Natural killer cell treated with Interleukin-12 subunit alpha and Interleukin-12 subunit beta and Interleukin-15 and Interleukin-18, amount 100 ng/mL, for 72 hours (primary cell): ENCODE measurements around the gene CD58. TPM values are rescaled to one million over a fixed set of nuclear protein-coding genes. Genes with fewer than 3 reads are reported as not detected.
A peak's percentile ranks its signal among the peaks of the same experiment; 100 is the strongest.

ENCODE experiments used
- ATAC-seq, 2 donors: fragments of 150-1000 bp; cut with Tn5 transposase in 1 of 2; sonication (Bioruptor Pico), chemical (Tn5 transposase) in 1 of 2; 2 replicates each; pipeline ENCODE4 v1.10.0; 2021
- DNase-seq: peaks from one replicate; pipeline ENCODE4 v3.0.0; 2022; ENCODE audit warnings: low spot score
- H3K27ac Mint-ChIP-seq, 2 donors: 1 replicate in 1 of 2; 2 replicates in 1 of 2; pipeline ENCODE4 v1.8.0; 2022; ENCODE audit warnings: mixed read lengths in 2 of 2, mild to moderate bottlenecking in 1 of 2, moderate library complexity in 1 of 2
- H3K27me3 Mint-ChIP-seq, 2 donors: 1 replicate in 1 of 2; 2 replicates in 1 of 2; pipeline ENCODE4 v1.8.0; 2022; ENCODE audit warnings: mixed read lengths in 2 of 2
- H3K36me3 Mint-ChIP-seq: one replicate; pipeline ENCODE4 v1.8.0; 2022; ENCODE audit warnings: mixed read lengths
- H3K4me1 Mint-ChIP-seq, 2 donors: 1 replicate in 1 of 2; 2 replicates in 1 of 2; pipeline ENCODE4 v1.8.0; 2022; ENCODE audit warnings: low read depth in 2 of 2, mixed read lengths in 2 of 2, mild to moderate bottlenecking in 1 of 2
- H3K4me3 Mint-ChIP-seq: one replicate; pipeline ENCODE4 v1.8.0; 2022; ENCODE audit warnings: mixed read lengths
- H3K9me3 Mint-ChIP-seq: 2 replicates; pipeline ENCODE4 v1.8.0; 2022; ENCODE audit warnings: mixed read lengths
- total RNA-seq, 2 donors: library from RNA; stranded (reverse); gene quantifications; one replicate each; pipeline ENCODE4 v1.2.3, GENCODE V29; 2022

Gene CD58
- total RNA-seq, 2 donors from 2014 or later = 40.1 to 52.7 TPM

GRCh38 chr1:116558140-116558549 lies 12.7 kb downstream of the CD58 start:
- H3K27me3 Mint-ChIP-seq = no peaks in the 10 kb centered on the region
- H3K9me3 Mint-ChIP-seq = no peaks in the 10 kb centered on the region
- H3K36me3 Mint-ChIP-seq = peaks cover 15% of the 10 kb centered on the region
- H3K4me3 Mint-ChIP-seq = peak overlapping the region; percentile 57
- no peak for ATAC-seq
- peak overlapping the region; percentile 49 to 75 for H3K27ac Mint-ChIP-seq
- no peak for DNase-seq
- H3K4me1 Mint-ChIP-seq = peaks cover 72 to 89% of the 10 kb centered on the region in 2 donors

- no peak for DNase-seq
- Mint-ChIP-seq H3K36me3 (peaks cover 8% of the 10 kb centered on the region), H3K4me1 (peaks cover 69 to 85% of the 10 kb centered on the region in 2 donors), H3K9me3 (no peaks in the 10 kb centered on the region), H3K27ac (peak overlapping the region; percentile 49 to 75), H3K4me3 (peak overlapping the region; percentile 57), H3K27me3 (no peaks in the 10 kb centered on the region)
- ATAC-seq = no peak
Observed at GRCh38 chr1:116557323-116557878, 13.4 kb downstream of the CD58 start.

- no peaks in the 10 kb centered on the region for H3K27me3 Mint-ChIP-seq
- H3K27ac Mint-ChIP-seq = peak overlapping the region; percentile 49 to 75
- no peaks in the 10 kb centered on the region for H3K9me3 Mint-ChIP-seq
- DNase-seq = peak; percentile 90
- peaks cover 67 to 86% of the 10 kb centered on the region in 2 donors for H3K4me1 Mint-ChIP-seq
- peaks cover 7% of the 10 kb centered on the region for H3K36me3 Mint-ChIP-seq
- H3K4me3 Mint-ChIP-seq = peak overlapping the region; percentile 57
- ATAC-seq = peak; percentile 98 to 99
Observed at GRCh38 chr1:116556289-116557006, 14.4 kb downstream of the CD58 start.

GRCh38 chr1:116554924-116555323 lies 15.9 kb downstream of the CD58 start:
- Mint-ChIP-seq H3K4me3 (peak overlapping the region; percentile 58), H3K4me1 (peaks cover 67 to 84% of the 10 kb centered on the region in 2 donors), H3K27me3 (no peaks in the 10 kb centered on the region), H3K36me3 (peaks cover 13% of the 10 kb centered on the region), H3K9me3 (no peaks in the 10 kb centered on the region), H3K27ac (peak overlapping the region; percentile 49 to 75)
- DNase-seq (no peak), ATAC-seq (no peak)

- peak overlapping the region; percentile 32 to 76 for H3K27ac Mint-ChIP-seq
- no peaks in the 10 kb centered on the region for H3K27me3 Mint-ChIP-seq
- peaks cover 13% of the 10 kb centered on the region for H3K36me3 Mint-ChIP-seq
- no peak for ATAC-seq
- H3K4me1 Mint-ChIP-seq = peaks cover 64 to 80% of the 10 kb centered on the region in 2 donors
- no peak for DNase-seq
- peak overlapping the region; percentile 42 for H3K4me3 Mint-ChIP-seq
- no peaks in the 10 kb centered on the region for H3K9me3 Mint-ChIP-seq
Observed at GRCh38 chr1:116553386-116554115, 17.3 kb downstream of the CD58 start.

GRCh38 chr1:116546354-116546977 lies 24.4 kb downstream of the CD58 start:
- Mint-ChIP-seq H3K36me3 (peaks cover 44% of the 10 kb centered on the region), H3K4me3 (no peak overlapping the region), H3K4me1 (peaks cover 66 to 76% of the 10 kb centered on the region in 2 donors), H3K27me3 (no peaks in the 10 kb centered on the region), H3K9me3 (no peaks in the 10 kb centered on the region), H3K27ac (peak overlapping the region; percentile 94 to 98)
- no peak for DNase-seq
- no peak for ATAC-seq

- Mint-ChIP-seq H3K27me3 (no peaks in the 10 kb centered on the region), H3K27ac (peak overlapping the region; percentile 94 to 98), H3K36me3 (peaks cover 47% of the 10 kb centered on the region), H3K4me3 (peak overlapping the region; percentile 80), H3K4me1 (peaks cover 64 to 73% of the 10 kb centered on the region in 2 donors), H3K9me3 (no peaks in the 10 kb centered on the region)
- ATAC-seq = peak in 1 of 2 donors; percentile 53
- DNase-seq = no peak
Observed at GRCh38 chr1:116545359-116545705, 25.5 kb downstream of the CD58 start.

- Mint-ChIP-seq H3K27me3 (no peaks in the 10 kb centered on the region), H3K27ac (peak overlapping the region; percentile 94 to 98), H3K4me1 (peaks cover 66 to 76% of the 10 kb centered on the region in 2 donors), H3K9me3 (no peaks in the 10 kb centered on the region), H3K36me3 (peaks cover 47% of the 10 kb centered on the region), H3K4me3 (peak overlapping the region; percentile 80)
- ATAC-seq (peak; percentile 56 to 65), DNase-seq (no peak)
Observed at GRCh38 chr1:116544588-116545358, 26.1 kb downstream of the CD58 start.

- Mint-ChIP-seq H3K4me1 (peaks cover 66 to 76% of the 10 kb centered on the region in 2 donors), H3K27ac (peak overlapping the region; percentile 73 to 98), H3K9me3 (no peaks in the 10 kb centered on the region), H3K4me3 (peak overlapping the region; percentile 77), H3K36me3 (peaks cover 60% of the 10 kb centered on the region), H3K27me3 (no peaks in the 10 kb centered on the region)
- ATAC-seq = peak in 1 of 2 donors; percentile 63
- DNase-seq = no peak
Observed at GRCh38 chr1:116540088-116540487, 30.7 kb downstream of the CD58 start.

- ATAC-seq (peak; percentile 80 to 91), DNase-seq (no peak)
- Mint-ChIP-seq H3K4me3 (peak overlapping the region; percentile 77), H3K27me3 (no peaks in the 10 kb centered on the region), H3K9me3 (no peaks in the 10 kb centered on the region), H3K27ac (peak overlapping the region; percentile 73 to 98), H3K36me3 (peaks cover 57% of the 10 kb centered on the region), H3K4me1 (peaks cover 59 to 66% of the 10 kb centered on the region in 2 donors)
Observed at GRCh38 chr1:116538544-116538943, 32.3 kb downstream of the CD58 start.

GRCh38 chr1:116537898-116538297 lies 32.9 kb downstream of the CD58 start:
- no peaks in the 10 kb centered on the region for H3K9me3 Mint-ChIP-seq
- ATAC-seq (no peak), DNase-seq (no peak)
- peaks cover 59 to 60% of the 10 kb centered on the region in 2 donors for H3K4me1 Mint-ChIP-seq
- no peaks in the 10 kb centered on the region for H3K27me3 Mint-ChIP-seq
- H3K4me3 Mint-ChIP-seq = no peak overlapping the region
- H3K36me3 Mint-ChIP-seq = peaks cover 58% of the 10 kb centered on the region
- peak overlapping the region; percentile 73 to 98 for H3K27ac Mint-ChIP-seq

GRCh38 chr1:116537040-116537831 lies 33.6 kb downstream of the CD58 start:
- Mint-ChIP-seq H3K36me3 (peaks cover 54% of the 10 kb centered on the region), H3K27ac (peak overlapping the region; percentile 73 to 98), H3K4me3 (no peak overlapping the region), H3K4me1 (peaks cover 54% of the 10 kb centered on the region in 2 donors), H3K27me3 (no peaks in the 10 kb centered on the region), H3K9me3 (no peaks in the 10 kb centered on the region)
- no peak for DNase-seq
- peak; percentile 45 to 74 for ATAC-seq
